CMK (cell line): ENCODE results near the gene MYMX.
"Not testable (repeated sequence)": the region's sequence is repeated elsewhere in the genome, so short reads cannot be mapped to it uniquely, and the experiment has no call there.

Experiments used
- DNase-seq: peaks from one replicate; pipeline ENCODE4 v3.0.0-alpha.2; 2010; ENCODE audit warnings: low read depth

The MYMX gene

GRCh38 chr6:44186635-44187025, 30.1 kb upstream of the MYMX start:
- DNase-seq = no peak

DNA sequence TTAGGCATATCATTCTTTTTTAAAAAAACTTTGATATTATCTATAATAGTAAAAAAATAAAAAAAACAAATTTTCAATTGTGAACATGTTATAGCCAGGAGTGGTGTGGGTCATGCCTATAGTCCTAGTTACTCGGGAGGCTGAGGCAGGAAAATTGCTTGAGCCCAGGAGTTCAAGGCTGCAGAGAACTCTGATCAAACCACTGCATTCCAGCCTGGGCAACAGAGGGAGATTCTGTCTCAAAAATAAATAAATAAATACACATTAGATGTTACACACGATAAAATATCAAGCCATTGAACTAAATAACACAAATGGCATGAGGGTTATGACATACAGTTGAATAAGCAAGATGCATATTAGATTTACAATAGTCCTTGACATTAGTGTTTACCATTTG, 27.9 kb upstream of the MYMX start:
- DNase-seq = no peak

DNA sequence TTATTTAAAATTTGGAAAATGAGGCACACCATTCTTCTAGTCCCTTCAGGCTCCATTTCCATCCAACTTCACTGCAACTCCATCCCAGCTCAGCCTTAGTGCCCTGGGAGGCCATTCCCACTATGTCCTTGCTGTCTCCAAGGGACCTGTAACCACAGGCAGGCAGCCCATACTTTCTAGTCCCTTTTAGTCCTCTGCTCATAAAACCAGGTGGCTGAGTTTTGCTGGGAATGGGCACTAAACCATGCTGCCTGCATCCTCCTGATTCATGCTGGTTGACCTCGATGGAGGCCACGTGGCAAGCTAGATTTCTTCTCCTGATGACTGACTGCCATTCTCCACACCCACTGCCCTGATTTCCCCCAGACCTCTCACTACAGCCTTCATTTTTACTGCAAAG, 27.5 kb upstream of the MYMX start:
- DNase-seq = no peak

GRCh38 chr6:44190715-44191114, 26.0 kb upstream of the MYMX start:
- DNase-seq = no peak

DNA sequence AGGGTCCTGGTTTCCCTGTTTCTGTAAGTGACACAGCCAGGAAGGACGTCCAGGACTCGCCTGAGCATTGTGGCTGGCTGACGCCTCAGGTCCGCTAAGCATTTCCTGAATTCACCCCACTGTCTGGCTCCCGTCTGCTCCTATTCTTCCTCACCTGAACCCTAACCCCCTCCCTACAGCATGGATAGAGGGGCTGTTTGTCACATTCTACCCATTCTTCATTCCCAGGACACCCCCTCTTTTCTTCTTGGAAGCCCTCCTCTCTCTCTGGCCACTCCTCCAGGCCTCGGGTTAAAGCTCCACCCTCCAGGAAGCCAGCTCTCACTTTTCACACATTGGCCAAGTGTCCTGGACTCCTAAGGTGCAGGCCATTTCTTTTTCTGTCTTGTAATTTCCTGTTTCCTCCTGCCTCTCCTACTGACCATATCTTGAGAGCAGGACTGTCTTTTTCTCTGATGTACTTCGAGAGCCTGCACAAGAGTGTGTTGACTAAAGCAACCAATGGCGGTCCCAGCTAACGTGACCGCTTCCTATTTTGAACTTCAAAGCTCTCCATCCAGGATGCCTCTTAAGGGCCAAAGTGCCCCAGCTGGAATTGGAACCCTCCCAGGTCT, 24.2 kb upstream of the MYMX start:
- DNase-seq = no peak

GRCh38 chr6:44193307-44193910, 23.3 kb upstream of the MYMX start:
- DNase-seq = no peak

GRCh38 chr6:44194326-44194725, 22.4 kb upstream of the MYMX start:
- DNase-seq = no peak

DNA sequence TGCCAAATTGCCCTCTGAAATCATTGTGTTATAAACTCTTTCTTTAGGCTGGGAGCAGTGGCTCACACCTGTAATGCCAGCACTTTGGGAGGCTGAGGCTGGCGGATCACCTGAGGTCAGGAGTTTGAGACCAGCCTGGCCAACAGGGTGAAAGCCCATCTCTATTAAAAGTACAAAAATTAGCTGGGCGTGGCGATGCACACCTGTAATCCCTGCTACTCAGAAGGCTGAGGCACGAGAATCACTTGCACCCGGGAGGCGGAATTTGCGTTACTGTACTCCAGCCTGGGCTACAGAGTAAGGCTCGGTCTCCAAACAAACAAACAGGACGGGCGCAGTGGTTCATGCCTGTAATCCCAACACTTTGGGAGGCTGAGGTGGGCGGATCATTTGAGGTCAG, 20.4 kb upstream of the MYMX start:
- DNase-seq = not testable (repeated sequence)

- DNase-seq = no peak
Measured at GRCh38 chr6:44198684-44199083, 18.0 kb upstream of the MYMX start.

GRCh38 chr6:44199883-44200282, 16.8 kb upstream of the MYMX start:
- DNase-seq = no peak

DNA sequence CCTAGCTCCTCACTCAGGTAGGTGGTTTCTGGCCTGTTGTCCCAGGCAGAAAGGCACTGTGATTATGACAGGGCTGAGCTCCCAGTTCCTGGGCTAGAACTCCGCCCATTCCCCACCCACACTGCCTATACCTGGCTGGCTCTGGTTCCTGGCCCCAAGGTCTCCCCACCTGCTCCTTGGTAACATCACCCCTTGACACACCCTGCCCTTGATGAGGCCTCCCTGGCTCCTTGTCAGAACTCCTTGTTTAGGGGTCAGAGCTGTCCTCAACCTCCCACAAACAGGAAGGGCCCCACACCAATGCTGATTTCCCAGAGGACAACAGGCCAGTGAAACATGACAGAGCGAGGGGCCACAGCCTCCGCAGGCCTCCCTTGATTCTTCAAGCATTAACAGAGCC, 15.5 kb upstream of the MYMX start:
- no peak for DNase-seq

DNA sequence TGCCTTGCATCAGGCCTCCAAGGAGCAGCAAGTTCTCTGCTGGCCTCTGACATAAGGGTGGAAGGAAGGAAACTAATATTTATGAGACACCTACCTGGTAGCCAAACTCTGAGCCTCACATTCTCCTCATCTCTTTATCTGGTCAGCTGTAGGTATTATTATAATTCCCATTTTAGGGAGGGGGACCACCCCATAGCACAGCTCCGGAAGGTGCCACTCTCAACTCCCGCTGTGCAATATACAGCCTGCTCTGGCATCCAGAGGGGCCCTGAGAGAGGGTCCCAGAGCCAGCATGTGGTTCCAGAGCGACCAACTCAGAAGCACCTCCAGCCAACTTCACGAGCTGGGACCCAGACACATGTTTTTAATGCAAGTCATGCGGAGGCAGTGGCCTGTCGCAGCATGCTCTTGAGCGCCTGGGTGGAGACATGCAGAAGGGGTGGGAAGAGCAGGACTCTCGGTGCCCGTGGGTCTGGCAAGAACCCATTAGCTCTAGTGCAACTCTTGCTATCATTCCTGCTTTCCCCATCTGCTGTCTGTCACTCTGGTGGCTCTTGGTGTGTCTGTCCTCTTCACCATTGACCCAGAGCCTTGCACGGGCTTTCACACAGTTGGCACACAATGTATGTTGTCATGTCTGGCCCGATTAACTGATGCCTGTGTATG, 15.0 kb upstream of the MYMX start:
- no peak for DNase-seq

DNA sequence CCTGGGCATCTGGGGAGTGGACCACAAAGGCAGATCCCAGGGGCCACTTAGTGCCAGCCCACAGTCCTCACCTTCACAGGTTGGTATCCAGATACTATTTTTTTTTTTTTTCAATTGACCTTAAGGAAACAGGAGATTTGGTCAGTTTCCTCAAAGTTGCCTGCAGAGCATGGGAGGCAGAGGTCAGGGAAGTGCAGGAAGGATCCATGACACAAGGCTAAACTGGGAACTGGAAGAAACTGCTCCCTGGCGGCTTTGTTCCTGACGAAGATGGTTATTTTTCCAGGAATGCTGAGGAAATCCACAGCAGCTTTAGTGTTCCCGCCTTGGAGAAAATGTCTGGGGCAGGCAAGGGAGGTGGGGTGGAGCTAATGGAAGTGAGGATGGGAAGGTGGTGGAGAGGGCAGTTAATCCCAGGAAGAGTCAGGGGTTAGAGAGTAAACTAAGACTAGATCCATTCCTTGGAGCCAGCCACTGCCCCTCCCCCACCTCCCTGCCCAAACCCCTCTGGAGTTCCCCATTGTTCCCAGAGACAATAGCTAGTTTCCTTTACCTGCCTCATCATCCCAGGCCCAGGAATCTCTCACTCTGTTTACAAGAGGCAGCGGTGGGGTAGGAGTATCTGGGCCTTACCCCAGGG, 14.3 kb upstream of the MYMX start:
- DNase-seq = no peak

GRCh38 chr6:44202972-44203750, 13.6 kb upstream of the MYMX start:
- no peak for DNase-seq

GRCh38 chr6:44203955-44204354, 12.8 kb upstream of the MYMX start:
- DNase-seq = no peak

- DNase-seq = no peak
Measured at GRCh38 chr6:44207966-44208365, 8.8 kb upstream of the MYMX start.

DNA sequence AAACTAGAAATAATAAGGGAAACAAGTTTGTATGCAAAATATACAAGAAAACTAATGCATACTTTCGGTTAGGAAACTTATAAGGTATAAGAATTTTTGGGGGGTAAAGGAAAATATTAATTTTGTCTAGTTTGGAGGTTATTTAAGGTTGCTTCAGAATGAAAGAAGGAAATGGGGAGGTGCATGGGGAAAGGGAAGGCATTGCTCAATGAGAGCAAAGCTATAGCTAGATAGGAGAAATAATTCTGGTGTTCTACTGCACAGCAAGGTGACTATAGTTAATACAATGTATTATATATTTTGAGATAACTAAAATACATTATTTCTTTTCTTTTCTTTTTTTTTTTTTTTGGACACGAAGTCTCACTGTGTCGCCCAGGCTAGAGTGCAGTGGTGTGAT, 5.4 kb upstream of the MYMX start:
- DNase-seq = no peak

- no peak for DNase-seq
Measured at GRCh38 chr6:44214307-44214706, 2.4 kb upstream of the MYMX start.

DNA sequence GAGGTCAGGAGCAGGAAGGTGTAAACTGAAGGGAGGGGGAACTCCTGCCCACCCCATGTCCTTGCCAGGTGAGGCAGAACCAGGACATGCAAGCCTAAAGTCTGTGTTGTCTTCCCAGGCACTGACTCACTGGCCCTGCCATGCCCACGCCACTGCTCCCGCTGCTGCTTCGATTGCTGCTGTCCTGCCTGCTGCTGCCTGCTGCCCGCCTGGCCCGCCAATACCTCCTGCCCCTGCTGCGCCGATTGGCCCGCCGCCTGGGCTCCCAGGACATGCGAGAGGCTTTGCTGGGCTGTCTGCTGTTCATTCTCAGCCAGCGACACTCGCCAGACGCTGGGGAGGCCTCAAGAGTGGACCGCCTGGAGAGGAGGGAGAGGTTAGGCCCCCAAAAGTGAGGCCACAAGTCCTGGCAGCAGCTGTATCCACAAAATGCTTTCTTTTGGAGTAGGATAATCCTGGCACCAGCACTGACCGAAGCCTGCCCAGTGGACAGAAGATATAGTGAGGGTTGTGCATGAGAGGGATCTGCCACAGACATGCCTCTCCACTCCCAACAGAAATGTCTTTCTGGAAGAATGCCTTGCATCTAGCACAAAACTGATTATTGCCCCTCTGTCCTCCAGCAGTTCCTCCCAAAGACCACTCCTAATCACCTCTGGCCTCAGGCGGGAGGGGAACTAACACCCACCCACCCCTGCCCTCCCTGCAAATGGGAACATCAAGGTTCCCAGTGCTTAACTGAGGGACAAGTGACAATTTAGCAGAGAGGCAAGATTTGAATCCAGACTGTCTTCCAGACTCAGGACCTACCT, 812 bp downstream of the MYMX start:
- DNase-seq = no peak

- DNase-seq = peak; percentile 72
Measured at GRCh38 chr6:44219053-44219814, 2.5 kb downstream of the MYMX start.
